Activated naive CD4-positive, alpha-beta T cell treated with anti-CD3 and anti-CD28 coated beads, Interleukin-2, amount 50 U/mL, for 16 hours (primary cell): ENCODE data around the gene IL1RN.
"Not testable (repeated sequence)": the region's sequence is repeated elsewhere in the genome, so short reads cannot be mapped to it uniquely, and the experiment has no call there.

Experiments used
- DNase-seq: peaks from one replicate; pipeline ENCODE4 v3.0.0-alpha.2; 2020

The IL1RN gene, protein sequence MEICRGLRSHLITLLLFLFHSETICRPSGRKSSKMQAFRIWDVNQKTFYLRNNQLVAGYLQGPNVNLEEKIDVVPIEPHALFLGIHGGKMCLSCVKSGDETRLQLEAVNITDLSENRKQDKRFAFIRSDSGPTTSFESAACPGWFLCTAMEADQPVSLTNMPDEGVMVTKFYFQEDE

DNA sequence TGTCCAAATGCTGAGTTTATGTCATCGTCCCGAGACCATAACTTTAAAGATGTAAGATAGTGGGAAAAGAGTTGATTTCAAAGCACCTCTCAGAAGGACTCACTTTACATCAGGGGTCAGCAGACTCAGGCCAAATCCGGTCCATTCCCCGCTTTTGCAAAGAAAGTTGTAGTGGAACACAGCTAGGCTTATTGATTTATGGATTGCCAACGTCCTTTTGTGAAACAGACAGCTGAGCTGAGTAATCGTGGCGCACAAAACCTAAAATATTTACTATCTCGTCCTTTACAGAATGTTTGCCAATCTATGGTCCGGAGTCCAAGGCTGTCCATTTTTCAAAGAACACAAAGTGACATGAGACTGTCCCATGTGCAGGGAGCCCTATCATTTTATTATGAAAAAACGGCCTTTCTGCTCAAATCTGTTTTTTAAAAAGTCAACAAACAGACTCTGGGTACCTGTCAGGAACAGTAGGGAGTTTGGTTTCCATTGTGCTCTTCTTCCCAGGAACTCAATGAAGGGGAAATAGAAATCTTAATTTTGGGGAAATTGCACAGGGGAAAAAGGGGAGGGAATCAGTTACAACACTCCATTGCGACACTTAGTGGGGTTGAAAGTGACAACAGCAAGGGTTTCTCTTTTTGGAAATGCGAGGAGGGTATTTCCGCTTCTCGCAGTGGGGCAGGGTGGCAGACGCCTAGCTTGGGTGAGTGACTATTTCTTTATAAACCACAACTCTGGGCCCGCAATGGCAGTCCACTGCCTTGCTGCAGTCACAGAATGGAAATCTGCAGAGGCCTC, at the start of gene IL1RN:
IL1RN (plus strand) TSS at position 754 of the 801 bp plus-strand sequence; CDS start at position 781, 27 bp downstream.
- no peak for DNase-seq

DNA sequence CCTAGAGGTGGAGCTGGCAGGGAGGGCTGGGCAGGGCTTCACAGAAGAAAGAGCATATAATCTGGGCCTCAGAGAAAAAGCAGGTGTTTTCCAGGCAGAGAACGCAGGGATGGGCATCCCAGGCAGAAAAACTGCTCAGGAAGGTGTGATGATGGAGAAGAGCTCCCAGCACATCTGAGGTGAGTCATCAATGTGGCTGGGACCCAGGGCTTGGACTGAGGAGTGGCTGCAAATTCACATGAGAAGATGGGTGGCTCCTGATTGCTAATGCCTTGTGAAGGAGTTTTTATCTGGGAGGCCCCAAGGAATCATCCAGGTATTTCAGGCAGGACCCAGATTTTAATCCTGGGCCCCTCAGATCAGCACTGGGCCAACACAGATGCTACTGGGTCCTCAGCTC, 49.5 kb upstream of the IL1RN start:
- no peak for DNase-seq

DNA sequence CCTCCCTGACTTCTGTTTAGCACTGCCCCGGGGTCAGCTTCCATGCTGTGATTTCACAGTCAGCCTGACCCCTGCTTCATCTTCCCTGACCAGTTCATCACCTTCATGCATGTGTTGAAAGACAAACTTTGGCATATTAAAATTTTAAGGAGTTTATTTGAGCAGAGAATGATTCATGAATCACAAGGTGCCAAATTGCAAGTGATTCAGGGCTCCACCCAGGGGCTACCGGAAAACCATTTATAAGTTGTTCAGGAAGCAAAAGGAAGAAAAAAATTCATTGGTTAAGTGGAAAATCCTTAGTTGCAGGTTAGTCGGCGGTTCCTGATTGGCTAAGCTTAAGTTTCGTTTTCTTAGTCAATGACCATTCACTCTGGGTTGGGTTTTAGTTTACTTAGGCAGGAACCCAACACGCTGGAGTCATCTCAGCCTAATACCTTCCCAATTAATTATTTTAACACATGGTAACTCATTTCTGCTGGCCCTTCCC, 49.0 kb upstream of the IL1RN start:
- DNase-seq: no peak

- no peak for DNase-seq
Observed at GRCh38 chr2:113079131-113079530, 48.3 kb upstream of the IL1RN start.

DNA sequence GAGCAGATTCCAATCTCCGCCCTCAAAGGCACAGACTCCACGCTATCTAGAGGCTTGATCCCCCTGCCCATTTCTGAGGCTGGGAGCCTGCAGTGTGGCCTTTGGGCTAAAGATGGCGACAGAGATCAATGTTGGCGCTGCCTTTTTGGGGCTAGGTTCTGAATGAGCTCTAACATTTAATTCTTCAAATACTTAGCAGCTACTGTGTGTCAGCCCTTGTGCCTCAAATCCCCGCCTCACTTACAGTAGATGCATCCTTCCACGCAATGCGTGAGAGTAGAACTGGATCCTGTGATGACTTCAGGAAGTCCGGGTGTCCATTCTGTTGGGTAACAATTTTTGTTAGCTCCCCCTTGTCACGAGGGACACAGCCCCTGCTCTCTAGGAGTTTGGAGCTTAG, 47.3 kb upstream of the IL1RN start:
- DNase-seq: peak; percentile 49

DNA sequence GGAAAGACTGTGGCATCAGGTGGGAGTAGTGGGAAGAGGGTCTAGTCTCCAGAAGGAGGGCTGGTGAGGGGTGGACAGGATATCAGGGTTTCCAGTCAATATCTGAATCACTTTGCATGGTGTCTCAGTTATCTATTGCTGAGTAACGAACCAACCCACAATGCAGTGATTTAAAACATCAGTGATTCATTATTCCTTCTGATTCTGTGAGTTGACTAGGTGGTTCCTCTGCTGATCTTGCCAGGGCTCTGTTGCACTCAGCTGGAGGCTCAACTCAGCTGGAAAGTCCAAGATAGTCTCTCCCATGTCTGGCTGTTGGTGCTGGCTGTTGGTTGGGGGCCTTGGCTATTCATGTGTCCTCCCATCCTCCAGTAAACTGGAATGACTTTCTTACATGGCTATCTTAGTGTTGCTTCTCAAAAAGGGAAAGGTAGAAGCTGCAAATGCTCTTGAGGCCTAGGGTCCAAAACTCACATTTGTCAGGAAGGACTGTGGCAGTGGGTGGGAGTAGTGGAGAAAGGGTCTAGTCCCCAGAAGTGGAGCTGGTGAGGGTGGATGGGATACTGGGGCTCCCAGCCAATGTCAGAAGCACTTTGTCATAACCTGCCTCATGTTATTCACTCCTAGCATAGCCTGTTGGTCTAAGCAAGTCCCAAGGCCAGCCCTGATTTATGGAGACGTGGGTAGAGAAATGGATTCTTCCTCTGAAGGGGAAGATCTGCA, 45.7 kb upstream of the IL1RN start:
- DNase-seq: no peak

- DNase-seq: no peak
Observed at GRCh38 chr2:113083296-113083695, 44.1 kb upstream of the IL1RN start.

DNA sequence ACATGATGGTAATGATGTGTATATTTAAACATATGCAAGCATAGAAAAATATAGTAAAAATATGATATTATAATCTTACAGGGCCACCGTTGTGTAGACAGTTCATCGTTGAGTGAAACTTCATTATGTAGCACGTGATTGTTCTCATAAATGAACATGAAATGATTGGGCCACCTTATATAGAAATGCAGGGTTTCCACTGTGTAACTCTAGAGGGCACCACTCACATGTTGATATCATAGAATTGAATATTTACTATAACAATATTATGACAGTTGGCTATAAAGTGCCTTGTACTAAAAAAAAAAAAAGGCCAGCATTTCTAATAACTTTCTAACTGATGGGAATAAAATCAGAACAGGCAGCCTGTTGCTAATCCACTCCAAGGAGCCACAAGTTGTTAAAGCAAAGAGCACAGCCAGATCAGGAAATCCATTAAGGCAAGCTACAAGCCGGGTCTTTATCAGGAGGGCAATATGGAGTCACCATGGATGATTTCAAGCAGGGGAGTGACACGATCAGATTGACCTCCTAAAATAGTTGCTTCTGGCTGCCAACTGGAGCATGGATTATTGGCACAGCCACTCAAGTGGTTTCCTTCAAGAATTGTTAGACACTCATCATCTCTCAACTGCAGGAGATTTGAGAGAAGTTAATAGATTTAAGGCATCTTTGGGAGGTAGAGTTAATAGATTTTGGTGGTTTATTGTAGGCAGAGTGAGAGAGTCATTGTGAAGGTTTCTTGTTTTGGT, 43.0 kb upstream of the IL1RN start:
- no peak for DNase-seq

- no peak for DNase-seq
Observed at GRCh38 chr2:113085542-113085941, 41.9 kb upstream of the IL1RN start.

DNA sequence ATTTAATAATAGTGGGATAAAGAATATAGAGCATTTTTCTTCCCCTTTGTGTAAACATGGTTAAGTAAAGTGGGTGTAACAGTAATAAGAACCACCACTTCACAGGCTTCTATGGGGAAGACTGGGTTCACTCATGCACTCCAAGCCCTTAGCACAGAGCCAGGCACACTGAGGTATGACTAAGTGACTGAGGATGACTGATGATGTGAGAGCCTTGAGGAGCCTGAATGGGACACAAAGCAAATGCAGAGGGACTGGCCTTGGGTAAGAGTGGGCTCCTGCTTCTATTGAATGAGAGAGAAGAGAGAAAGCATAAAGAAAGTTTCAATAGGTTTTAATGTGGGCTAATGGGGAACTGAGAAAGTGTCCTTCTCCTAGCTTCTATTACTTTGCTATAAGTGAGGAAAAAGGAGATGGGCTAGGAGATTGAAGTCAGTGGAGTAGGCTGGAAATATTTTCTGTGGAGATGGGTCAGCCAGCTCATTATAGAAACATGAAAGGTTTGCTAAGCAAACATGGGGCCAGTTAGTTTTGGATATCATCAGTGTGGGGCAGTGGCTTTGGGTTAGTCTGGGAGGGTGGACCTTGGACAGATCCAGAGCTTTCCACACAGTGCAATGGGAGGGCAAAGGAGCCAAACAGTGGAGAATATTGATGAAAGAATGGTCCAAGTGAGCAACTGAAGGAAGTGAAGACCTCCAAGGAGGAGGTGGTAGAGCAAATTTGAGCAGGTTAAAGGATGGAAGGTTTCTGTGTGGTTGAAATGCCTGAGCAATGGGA, 39.0 kb upstream of the IL1RN start:
- DNase-seq: no peak

DNA sequence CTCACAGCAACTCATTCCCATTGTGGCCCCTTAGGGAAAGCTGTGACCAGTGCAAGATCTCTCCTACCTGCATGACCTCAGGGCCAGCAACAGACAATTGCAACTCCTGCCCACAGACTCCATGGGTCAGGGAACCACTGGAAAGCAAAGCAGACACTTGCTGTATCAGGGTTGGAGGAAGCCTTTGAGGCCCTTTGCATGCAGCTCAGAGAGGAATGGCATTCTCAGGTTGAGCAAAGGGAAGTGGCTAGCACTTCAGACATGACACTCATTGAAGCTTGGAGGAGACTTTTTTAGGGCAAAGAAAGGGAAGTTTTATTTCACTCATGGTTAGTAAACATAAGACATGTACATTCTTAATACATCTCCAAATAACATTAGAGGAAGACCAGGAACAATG, 37.5 kb upstream of the IL1RN start:
- no peak for DNase-seq

- no peak for DNase-seq
Observed at GRCh38 chr2:113091231-113091896, 36.0 kb upstream of the IL1RN start.

- no peak for DNase-seq
Observed at GRCh38 chr2:113092864-113093612, 34.4 kb upstream of the IL1RN start.

DNA sequence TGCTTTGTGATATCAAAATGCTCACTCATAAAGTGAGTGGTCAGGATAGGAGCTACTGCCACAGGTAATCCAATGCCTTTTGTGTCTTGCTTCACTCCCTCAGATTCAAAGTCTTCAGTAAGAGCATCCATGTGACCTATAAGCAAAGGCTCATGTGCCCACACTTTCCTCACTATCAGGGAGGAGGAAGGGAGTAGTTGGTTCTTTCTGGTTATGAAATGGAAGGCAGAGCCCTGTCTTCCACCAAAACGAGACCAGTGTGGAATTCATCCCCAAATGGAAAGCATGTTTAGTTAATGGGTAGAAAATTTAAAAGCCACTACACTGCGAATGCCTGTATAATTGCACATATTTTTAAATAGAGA, 33.8 kb upstream of the IL1RN start:
- DNase-seq: no peak

GRCh38 chr2:113096306-113096705, 31.1 kb upstream of the IL1RN start:
- DNase-seq: not testable (repeated sequence)

DNA sequence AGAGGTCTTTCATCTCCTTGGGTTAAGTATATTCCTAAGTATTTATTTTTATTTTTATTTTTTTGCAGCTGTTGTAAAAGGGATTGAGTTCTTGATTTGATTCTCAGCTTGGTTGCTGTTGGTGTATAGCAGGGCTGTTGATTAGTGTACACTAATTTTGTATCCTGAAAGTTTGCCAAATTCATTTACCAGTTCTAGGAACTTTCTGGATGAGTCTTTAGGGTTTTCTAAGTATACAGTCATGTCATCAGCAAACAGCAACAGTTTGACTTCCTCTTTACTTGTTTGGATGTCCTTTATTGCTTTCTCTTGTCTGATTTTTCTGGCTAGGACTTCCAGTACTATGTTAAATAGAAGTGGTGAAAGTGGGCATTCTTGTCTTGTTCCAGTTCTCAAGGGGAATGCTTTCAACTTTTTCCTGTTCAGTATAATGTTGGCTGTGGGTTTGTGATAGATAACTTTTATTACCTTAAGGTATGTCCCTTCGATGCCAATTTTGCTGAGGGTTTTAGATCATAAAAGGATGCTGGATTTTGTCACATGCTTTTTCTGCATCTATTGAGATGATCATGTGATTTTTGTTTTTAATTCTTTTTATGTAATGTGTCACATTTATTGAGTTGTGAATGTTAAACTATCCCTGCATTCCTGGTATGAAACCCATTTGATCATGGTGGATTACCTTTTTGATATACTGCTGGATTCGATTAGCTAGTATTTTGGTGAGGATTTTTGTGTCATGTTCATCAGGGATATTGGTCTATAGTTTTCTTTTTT, 30.4 kb upstream of the IL1RN start:
- DNase-seq: not testable (repeated sequence)

- no peak for DNase-seq
Observed at GRCh38 chr2:113098041-113098440, 29.4 kb upstream of the IL1RN start.

- DNase-seq: no peak
Observed at GRCh38 chr2:113098532-113098931, 28.9 kb upstream of the IL1RN start.

- no peak for DNase-seq
Observed at GRCh38 chr2:113102133-113102532, 25.3 kb upstream of the IL1RN start.

DNA sequence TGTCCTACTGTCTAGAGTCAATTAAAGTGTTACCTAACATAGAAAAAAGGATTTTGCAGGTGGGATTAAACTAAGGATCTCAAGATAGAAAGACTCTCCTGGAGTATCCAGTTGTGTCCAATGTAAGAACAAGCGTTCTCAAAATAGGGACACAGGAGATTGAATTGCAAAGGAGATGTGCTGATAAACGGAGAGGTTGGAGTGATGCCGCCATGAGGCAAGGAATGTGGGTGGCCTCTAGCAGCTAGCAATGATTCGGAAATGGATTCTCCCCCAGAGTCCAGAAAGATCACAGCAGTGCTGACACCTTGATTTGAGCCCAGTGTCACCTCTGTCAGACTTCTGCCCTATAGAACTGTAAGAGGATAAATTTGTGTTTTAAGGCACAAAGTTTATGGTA, 24.1 kb upstream of the IL1RN start:
- no peak for DNase-seq
